HG02678 (cell line): ENCODE results near the gene QPRT.
"Not testable (repeated sequence)": the region's sequence is repeated elsewhere in the genome, so short reads cannot be mapped to it uniquely, and the experiment has no call there.

ENCODE experiments used
- ATAC-seq: cut with Tn5 transposase; IDR thresholded peaks from one replicate; pipeline ENCODE4 v1.9.1; 2021; ENCODE audit warnings: mild to moderate bottlenecking, moderate library complexity; ENCODE audit not compliant: unreplicated experiment

The QPRT gene

GRCh38 chr16:29662000-29662728 is 16.8 kb upstream of the QPRT start:
- no peak for ATAC-seq

GRCh38 chr16:29662729-29663015 is 16.3 kb upstream of the QPRT start:
- no peak for ATAC-seq

- ATAC-seq = no peak
Observed at GRCh38 chr16:29663016-29663806, 15.8 kb upstream of the QPRT start, which contains the start of gene SPN. TSS of gene SPN (plus strand) at chr16:29663247. CDS start at chr16:29663729, 482 bp downstream.

GRCh38 chr16:29663807-29664090 is 15.2 kb upstream of the QPRT start:
- no peak for ATAC-seq

- no peak for ATAC-seq
Observed at GRCh38 chr16:29664091-29664921, 14.7 kb upstream of the QPRT start.

GRCh38 chr16:29665294-29666077 is 13.5 kb upstream of the QPRT start:
- no peak for ATAC-seq

GRCh38 chr16:29667322-29667610 is 11.7 kb upstream of the QPRT start:
- ATAC-seq = not testable (repeated sequence)

- ATAC-seq = no peak
Observed at GRCh38 chr16:29667755-29668154, 11.2 kb upstream of the QPRT start.

- no peak for ATAC-seq
Observed at GRCh38 chr16:29668267-29668666, 10.7 kb upstream of the QPRT start.

- no peak for ATAC-seq
Observed at GRCh38 chr16:29673501-29673900, 5.5 kb upstream of the QPRT start.

- no peak for ATAC-seq
Observed at GRCh38 chr16:29674188-29674587, 4.8 kb upstream of the QPRT start.

GRCh38 chr16:29675811-29676643 is 3.0 kb upstream of the QPRT start:
- no peak for ATAC-seq

- ATAC-seq = no peak
Observed at GRCh38 chr16:29676989-29677785, 1.8 kb upstream of the QPRT start.

- no peak for ATAC-seq
Observed at GRCh38 chr16:29680180-29680598, 1.2 kb downstream of the QPRT start.

- ATAC-seq = no peak
Observed at GRCh38 chr16:29683543-29684090, 4.6 kb downstream of the QPRT start.

GRCh38 chr16:29684679-29685078 is 5.7 kb downstream of the QPRT start:
- ATAC-seq = no peak

- no peak for ATAC-seq
Observed at GRCh38 chr16:29686740-29687332, 7.9 kb downstream of the QPRT start.

GRCh38 chr16:29687755-29688154 is 8.8 kb downstream of the QPRT start:
- no peak for ATAC-seq

GRCh38 chr16:29688172-29688571 is 9.2 kb downstream of the QPRT start:
- ATAC-seq = no peak
